ENCODE data around the gene GPR132. TPM values are rescaled to one million over a fixed set of nuclear protein-coding genes. Genes with fewer than 3 reads are reported as not detected.

The GPR132 gene
- total RNA-seq, 1 donor from 2014 or later, result 0.24 TPM

DNA sequence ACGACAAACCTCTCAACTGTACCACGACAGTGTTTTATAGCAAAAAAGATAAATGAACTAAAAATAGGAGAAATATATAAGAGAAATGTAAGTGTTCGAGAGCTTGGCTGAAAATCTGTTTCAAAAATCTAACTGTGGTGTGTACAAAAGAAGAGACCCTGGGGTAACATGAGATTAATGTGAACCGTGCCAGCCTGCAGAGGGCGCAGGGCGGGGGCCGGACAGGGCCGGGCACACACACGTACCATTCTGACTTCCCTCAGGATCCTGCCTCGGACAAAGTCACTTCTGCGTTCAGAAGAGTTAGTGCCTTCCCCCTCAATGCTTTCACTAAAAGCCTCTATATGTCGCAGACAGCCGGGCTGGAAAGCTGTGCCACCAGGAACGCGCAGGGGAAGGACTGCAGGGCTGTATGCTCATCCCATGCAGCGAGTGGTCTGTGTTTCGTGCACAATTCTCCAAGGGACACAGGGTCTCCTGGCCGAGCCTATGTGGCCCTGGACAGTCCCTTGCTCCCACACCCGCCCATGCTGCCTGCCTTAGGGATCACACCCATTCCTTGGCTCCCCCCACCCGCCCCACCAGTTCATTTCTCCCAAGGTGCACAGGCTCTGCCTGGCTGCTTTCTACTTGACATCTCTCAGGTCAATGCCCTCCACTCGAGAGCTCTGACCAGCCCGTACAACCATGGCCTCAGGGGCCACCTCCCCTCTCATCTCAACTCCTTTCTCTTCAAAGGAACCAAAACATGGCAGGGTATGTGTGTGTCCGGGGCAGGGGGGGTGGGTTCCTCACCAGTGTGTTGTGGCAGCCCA lies 52.9 kb downstream of the GPR132 start:
- no peaks in the 10 kb centered on the region for H3K27me3 Mint-ChIP-seq
- DNase-seq (ENCODE audit: extremely low spot score, unreplicated experiment), result no peak
- H3K36me3 Mint-ChIP-seq, result peaks cover 11% of the 10 kb centered on the region
- peak overlapping the region; percentile 11 for H3K27ac Mint-ChIP-seq
- peaks cover 44% of the 10 kb centered on the region for H3K4me1 Mint-ChIP-seq (ENCODE audit: unreplicated experiment)
- no peaks in the 10 kb centered on the region for H3K9me3 Mint-ChIP-seq
- TF ChIP-seq, protein P1, sequence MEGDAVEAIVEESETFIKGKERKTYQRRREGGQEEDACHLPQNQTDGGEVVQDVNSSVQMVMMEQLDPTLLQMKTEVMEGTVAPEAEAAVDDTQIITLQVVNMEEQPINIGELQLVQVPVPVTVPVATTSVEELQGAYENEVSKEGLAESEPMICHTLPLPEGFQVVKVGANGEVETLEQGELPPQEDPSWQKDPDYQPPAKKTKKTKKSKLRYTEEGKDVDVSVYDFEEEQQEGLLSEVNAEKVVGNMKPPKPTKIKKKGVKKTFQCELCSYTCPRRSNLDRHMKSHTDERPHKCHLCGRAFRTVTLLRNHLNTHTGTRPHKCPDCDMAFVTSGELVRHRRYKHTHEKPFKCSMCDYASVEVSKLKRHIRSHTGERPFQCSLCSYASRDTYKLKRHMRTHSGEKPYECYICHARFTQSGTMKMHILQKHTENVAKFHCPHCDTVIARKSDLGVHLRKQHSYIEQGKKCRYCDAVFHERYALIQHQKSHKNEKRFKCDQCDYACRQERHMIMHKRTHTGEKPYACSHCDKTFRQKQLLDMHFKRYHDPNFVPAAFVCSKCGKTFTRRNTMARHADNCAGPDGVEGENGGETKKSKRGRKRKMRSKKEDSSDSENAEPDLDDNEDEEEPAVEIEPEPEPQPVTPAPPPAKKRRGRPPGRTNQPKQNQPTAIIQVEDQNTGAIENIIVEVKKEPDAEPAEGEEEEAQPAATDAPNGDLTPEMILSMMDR (conservative IDR thresholded peaks at IDR 0.05), result peak; percentile 29
- no peak overlapping the region for H3K4me3 Mint-ChIP-seq

DNA sequence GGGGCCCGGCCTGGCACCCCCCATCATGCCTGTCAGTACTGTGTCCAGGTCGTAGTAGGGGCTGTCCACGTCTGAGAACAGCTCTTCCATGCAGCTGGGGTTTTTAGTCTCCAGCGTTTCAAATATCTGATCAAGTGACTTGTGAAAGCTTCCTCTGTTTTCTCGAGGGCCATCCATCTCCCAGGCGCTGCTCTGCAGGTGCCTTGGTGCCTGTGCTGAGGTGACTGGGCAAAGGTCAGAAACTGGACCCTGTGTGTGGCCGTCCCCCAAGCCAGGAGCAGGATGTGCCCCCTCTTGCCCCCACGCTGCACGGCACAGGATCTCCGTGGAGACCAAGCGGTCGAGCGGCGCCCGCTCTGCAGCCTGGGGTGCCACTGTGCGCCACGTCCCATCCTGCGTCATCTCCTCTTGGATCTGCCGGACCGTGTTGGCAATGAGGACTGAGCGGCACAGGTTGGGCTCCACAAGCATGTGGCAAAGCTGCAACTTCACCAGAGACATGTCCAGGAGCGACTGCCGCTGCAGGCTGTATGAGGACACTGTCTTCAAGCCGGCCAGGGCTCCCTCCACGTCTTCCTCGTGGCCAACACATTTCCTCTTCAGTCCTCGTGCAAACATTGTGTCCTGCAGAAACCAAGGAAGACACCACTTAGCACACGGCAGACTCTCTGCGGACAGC lies 53.8 kb downstream of the GPR132 start:
- H3K27me3 Mint-ChIP-seq, result no peaks in the 10 kb centered on the region
- no peaks in the 10 kb centered on the region for H3K9me3 Mint-ChIP-seq
- H3K4me1 Mint-ChIP-seq (ENCODE audit: unreplicated experiment), result peaks cover 38% of the 10 kb centered on the region
- no peak overlapping the region for H3K27ac Mint-ChIP-seq
- TF ChIP-seq, protein P1 (conservative IDR thresholded peaks at IDR 0.05), result no peak
- H3K4me3 Mint-ChIP-seq, result no peak overlapping the region
- no peak for DNase-seq (ENCODE audit: extremely low spot score, unreplicated experiment)
- H3K36me3 Mint-ChIP-seq, result peaks cover 6% of the 10 kb centered on the region

DNA sequence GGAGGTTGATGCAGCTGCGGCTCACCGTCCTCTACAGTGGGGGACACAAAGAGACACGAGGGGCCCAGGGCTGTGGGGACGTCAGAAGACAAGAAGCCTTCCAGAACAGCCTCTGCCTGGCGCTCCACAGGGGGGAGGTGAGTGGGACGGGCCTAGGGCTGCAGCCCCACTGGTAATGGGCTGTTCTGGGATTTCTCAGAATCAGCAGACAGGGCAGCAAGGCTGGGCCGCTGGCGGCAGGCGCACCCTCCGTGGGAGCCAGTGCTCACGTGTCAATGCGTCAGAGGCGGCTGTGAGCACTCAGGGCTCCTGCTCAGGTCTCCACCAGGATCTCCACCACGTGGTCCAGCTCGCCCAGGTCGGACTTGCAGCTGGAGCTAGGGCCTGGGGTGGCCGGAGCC lies 54.3 kb downstream of the GPR132 start:
- H3K36me3 Mint-ChIP-seq, result peaks cover under 1% of the 10 kb centered on the region
- peaks cover 32% of the 10 kb centered on the region for H3K4me1 Mint-ChIP-seq (ENCODE audit: unreplicated experiment)
- H3K9me3 Mint-ChIP-seq, result no peaks in the 10 kb centered on the region
- no peak for DNase-seq (ENCODE audit: extremely low spot score, unreplicated experiment)
- no peak overlapping the region for H3K4me3 Mint-ChIP-seq
- H3K27ac Mint-ChIP-seq, result no peak overlapping the region
- no peaks in the 10 kb centered on the region for H3K27me3 Mint-ChIP-seq
- TF ChIP-seq, protein P1 (conservative IDR thresholded peaks at IDR 0.05), result no peak

DNA sequence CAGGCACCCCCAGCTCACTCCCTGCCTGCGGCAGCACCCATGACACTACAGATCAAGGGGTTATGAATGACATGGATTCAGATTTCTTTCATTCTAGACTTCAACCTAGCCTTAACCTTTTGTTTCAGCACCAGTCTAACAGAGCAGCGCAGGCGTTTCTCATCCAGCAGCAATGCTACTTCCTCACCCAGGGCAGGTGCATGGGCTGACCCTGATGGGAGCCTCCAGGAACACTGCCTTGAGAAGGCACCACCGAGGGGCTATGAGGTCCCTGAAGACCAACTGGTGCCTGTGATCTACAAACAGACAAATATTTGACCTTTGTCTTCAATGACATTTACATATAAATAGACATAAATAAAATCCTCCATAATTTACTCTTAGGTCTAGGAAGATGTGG lies 55.1 kb downstream of the GPR132 start:
- no peaks in the 10 kb centered on the region for H3K27me3 Mint-ChIP-seq
- no peaks in the 10 kb centered on the region for H3K36me3 Mint-ChIP-seq
- no peak overlapping the region for H3K4me3 Mint-ChIP-seq
- H3K4me1 Mint-ChIP-seq (ENCODE audit: unreplicated experiment), result peaks cover 26% of the 10 kb centered on the region
- TF ChIP-seq, protein P1 (conservative IDR thresholded peaks at IDR 0.05), result no peak
- H3K27ac Mint-ChIP-seq, result no peak overlapping the region
- H3K9me3 Mint-ChIP-seq, result no peaks in the 10 kb centered on the region
- DNase-seq (ENCODE audit: extremely low spot score, unreplicated experiment), result no peak

DNA sequence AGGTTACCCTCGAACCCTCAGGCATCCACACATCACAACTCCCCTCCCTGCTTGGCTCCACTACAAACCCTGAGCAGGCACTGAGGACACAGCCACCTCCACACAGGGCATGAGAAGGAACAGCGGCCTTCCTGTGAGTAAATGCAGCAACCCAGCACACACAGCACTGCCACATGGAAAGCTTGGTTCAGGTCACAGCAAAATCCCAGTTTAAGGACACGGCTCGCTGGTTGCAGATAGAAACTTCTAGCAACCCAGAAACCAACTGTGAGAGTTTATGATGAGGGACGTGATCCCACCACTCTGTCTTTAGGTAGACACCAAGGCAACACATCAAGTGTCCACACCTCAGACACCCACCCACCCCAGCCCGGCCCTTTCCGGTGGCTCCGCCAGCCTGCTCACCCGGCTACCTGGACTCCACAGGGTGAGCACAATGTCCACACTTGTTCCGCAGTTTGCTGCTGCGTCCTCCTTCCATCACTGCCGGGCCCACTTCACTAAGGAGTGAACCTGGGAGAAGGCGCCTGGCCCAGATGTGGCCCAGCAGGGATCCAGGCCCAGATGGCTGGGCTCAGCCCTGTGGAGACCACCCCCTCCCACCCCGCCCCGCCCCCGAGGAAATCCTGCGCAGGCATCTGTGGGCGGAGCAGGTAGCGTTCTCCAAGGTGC lies 57.5 kb downstream of the GPR132 start:
- H3K4me3 Mint-ChIP-seq, result no peak overlapping the region
- H3K4me1 Mint-ChIP-seq (ENCODE audit: unreplicated experiment), result peaks cover 6% of the 10 kb centered on the region
- H3K27me3 Mint-ChIP-seq, result no peaks in the 10 kb centered on the region
- TF ChIP-seq, protein P1 (conservative IDR thresholded peaks at IDR 0.05), result no peak
- no peaks in the 10 kb centered on the region for H3K9me3 Mint-ChIP-seq
- H3K36me3 Mint-ChIP-seq, result no peaks in the 10 kb centered on the region
- H3K27ac Mint-ChIP-seq, result no peak overlapping the region
- DNase-seq (ENCODE audit: extremely low spot score, unreplicated experiment), result no peak

Measured in type B pancreatic cell (in vitro differentiated cells).